OCI-LY7 (cell line): ENCODE data around the gene PHKB. TPM values are rescaled to one million over a fixed set of nuclear protein-coding genes. Genes with fewer than 3 reads are reported as not detected.

Source experiments
- BruUV-seq: library from RNA; stranded (reverse); fragments of 400-500 nt; replicated peaks from 2 replicates; lab custom pipeline; 2021; lab: Mats Ljungman, UMichigan
- CTCF ChIA-PET: fragments of 300-600 bp; sonication (Branson Sonifier 250); formaldehyde crosslinking; loops from one replicate; lab custom pipeline; 2022; ENCODE audit warnings: antibody characterized with exemption; ENCODE audit not compliant: unreplicated experiment; lab: Charles Lee
- POLR2A ChIA-PET: fragments of 300-600 bp; sonication (Branson Sonifier 250); formaldehyde crosslinking; loops from one replicate; lab custom pipeline; 2022; ENCODE audit warnings: antibody characterized with exemption; lab: Charles Lee
- DNase-seq: peaks from one replicate; pipeline ENCODE4 v3.0.0-alpha.2; 2015; ENCODE audit warnings: low spot score
- H2AFZ ChIP-seq: fragments of 200-600 bp; sonication (generic), shearing (Covaris generic); 2 replicates; pipeline ENCODE4 v1.6.1; 2014; ENCODE audit warnings: mild to moderate bottlenecking, antibody characterized with exemption, low read length, moderate library complexity
- H3K27ac ChIP-seq: fragments of 200-600 bp; sonication (generic); 2 replicates; pipeline ENCODE4 v1.5.1; 2014; ENCODE audit warnings: mixed run types, low read depth, mild to moderate bottlenecking, moderate library complexity, low read length, inconsistent platforms; ENCODE audit not compliant: poor library complexity, severe bottlenecking
- H3K36me3 ChIP-seq: fragments of 200-600 bp; sonication (generic); 2 replicates; pipeline ENCODE4 v1.6.1; 2014; ENCODE audit warnings: mild to moderate bottlenecking, antibody characterized with exemption, low read length, moderate library complexity, mixed read lengths; ENCODE audit not compliant: insufficient read depth
- H3K4me1 ChIP-seq: fragments of 200-600 bp; sonication (generic); 2 replicates; pipeline ENCODE4 v1.5.1; 2014; ENCODE audit warnings: mild to moderate bottlenecking, low read length; ENCODE audit not compliant: insufficient read depth, poor library complexity, severe bottlenecking
- H3K4me2 ChIP-seq: fragments of 200-600 bp; sonication (generic); 2 replicates; pipeline ENCODE4 v1.6.1; 2014; ENCODE audit warnings: mild to moderate bottlenecking, low read length
- H3K4me3 ChIP-seq: fragments of 200-600 bp; sonication (generic); 2 replicates; pipeline ENCODE4 v1.5.1; 2014; ENCODE audit warnings: mild to moderate bottlenecking, low read depth, low read length; ENCODE audit not compliant: poor library complexity, severe bottlenecking
- H3K79me2 ChIP-seq: fragments of 200-600 bp; sonication (generic); 2 replicates; pipeline ENCODE4 v1.6.1; 2016; ENCODE audit warnings: low read depth, mild to moderate bottlenecking, low read length, moderate library complexity, mixed read lengths; ENCODE audit not compliant: insufficient read depth
- H3K9me2 ChIP-seq: fragments of 200-600 bp; sonication (generic); 2 replicates; pipeline ENCODE4 v1.6.1; 2016; ENCODE audit warnings: mild to moderate bottlenecking, low read length, mixed read lengths; ENCODE audit not compliant: insufficient read depth
- H3K9me3 ChIP-seq: fragments of 200-600 bp; sonication (generic); 2 replicates; pipeline ENCODE4 v1.6.1; 2014; ENCODE audit warnings: mild to moderate bottlenecking, mixed run types, low read length, mixed read lengths
- H4K20me1 ChIP-seq: fragments of 200-600 bp; sonication (generic); 2 replicates; pipeline ENCODE4 v1.6.1; 2014; ENCODE audit warnings: mild to moderate bottlenecking, antibody characterized with exemption, low read length, moderate library complexity, mixed read lengths; ENCODE audit not compliant: insufficient read depth
- CTCF ChIP-seq: fragments of 200-600 bp; sonication (generic); conservative IDR thresholded peaks from 2 replicates; pipeline ENCODE4 v1.5.1; 2014; ENCODE audit warnings: mild to moderate bottlenecking, antibody characterized with exemption, low read length, moderate library complexity, mixed read lengths
- EZH2phosphoT487 ChIP-seq: fragments of 200-600 bp; sonication (generic); IDR thresholded peaks from 2 replicates; pipeline ENCODE4 v1.6.1; 2018; ENCODE audit warnings: low read depth, borderline replicate concordance, mild to moderate bottlenecking, mixed run types, antibody characterized with exemption, low read length, moderate library complexity, mixed read lengths
- intact Hi-C: fragments of 100-400 bp; cut with micrococcal nuclease; formaldehyde crosslinking; loops from one replicate; pipeline ENCODE4 v1.10.0; 2022; ENCODE audit not compliant: unreplicated experiment
- total RNA-seq, 2 experiments: library from RNA; depleted of rRNA in 1 of 2; stranded (reverse); fragments of >200 nt in 1 of 2; shearing (Covaris generic) in 1 of 2; gene quantifications; 2 replicates each; pipeline ENCODE4 v1.2.3, GENCODE V29; 2014 to 2022

Gene PHKB
- total RNA-seq, 2 experiments from 2014 or later = 56.9 to 93.1 TPM

GRCh38 chr16:47519996-47520679 is 59.0 kb downstream of the PHKB start:
- ChIA-PET POLR2A (interaction anchor here (0.5 to 2.1 kb wide), 7 partner anchors 8 to 110 kb away, joined by 3 to 10 read pairs (median 4); partner anchors contain the start of gene PHKB), CTCF (no interaction called here)
- TF ChIP-seq CTCF (no peak), EZH2phosphoT487 (no peak)
- Histone ChIP-seq H3K4me1 (peaks cover 14% of the 10 kb centered on the region), H3K9me2 (no peaks in the 10 kb centered on the region), H4K20me1 (peaks cover 8% of the 10 kb centered on the region; the same call in 1 of the 2 replicates), H2AFZ (no peak overlapping the region), H3K4me3 (no peak overlapping the region), H3K36me3 (peaks cover 44% of the 10 kb centered on the region), H3K79me2 (peaks cover 4% of the 10 kb centered on the region; the same call in 1 of the 2 replicates), H3K9me3 (no peaks in the 10 kb centered on the region), H3K27ac (no peak overlapping the region), H3K4me2 (no peak overlapping the region)
- intact Hi-C loops = loop anchor here (5.0 kb wide), 1 partner anchor 58 kb away; the partner anchor contains the start of genes ITFG1 and PHKB
- no TSS peak for BruUV-seq
- no peak for DNase-seq

GRCh38 chr16:47523342-47524006 is 62.3 kb downstream of the PHKB start:
- CTCF ChIA-PET = interaction anchor here (0.5 kb wide), 1 partner anchor 642 kb away, joined by 3 read pairs; no protein-coding TSS in a partner anchor

More at GRCh38 chr16:47523342-47524006, 62.3 kb downstream of the PHKB start:
- peaks cover 14% of the 10 kb centered on the region for H3K4me1 ChIP-seq
- peaks cover 8% of the 10 kb centered on the region; the same call in 1 of the 2 replicates for H4K20me1 ChIP-seq
- TF ChIP-seq EZH2phosphoT487 = no peak
- no peak for TF ChIP-seq CTCF
- intact Hi-C loops = loop anchor here (5.0 kb wide), 1 partner anchor 61 kb away; the partner anchor contains the start of genes ITFG1 and PHKB
- peak; percentile 77 for DNase-seq
- peaks cover 19% of the 10 kb centered on the region for H3K36me3 ChIP-seq
- no peaks in the 10 kb centered on the region for H3K9me3 ChIP-seq
- no TSS peak for BruUV-seq
- H3K27ac ChIP-seq = no peak overlapping the region
- no peaks in the 10 kb centered on the region for H3K9me2 ChIP-seq
- no peak overlapping the region for H3K4me3 ChIP-seq
- POLR2A ChIA-PET = interaction anchor here (0.6 to 1.2 kb wide), 10 partner anchors 12 to 213 kb away, joined by 3 to 6 read pairs (median 4); no protein-coding TSS in a partner anchor
- H3K79me2 ChIP-seq = peaks cover 4% of the 10 kb centered on the region; the same call in 1 of the 2 replicates
- H3K4me2 ChIP-seq = peak overlapping the region; percentile 57
- H2AFZ ChIP-seq = no peak overlapping the region
